NCI-H526 treated with DMSO at 0.1 percent for 48 hours (cell line): ENCODE measurements around the gene PYGM.

Experiments used
- DNase-seq: peaks from one replicate; lab custom pipeline; 2025; lab: John Stamatoyannopoulos, UW

The PYGM gene

GRCh38 chr11:64767344-64768299 is 7.8 kb upstream of the PYGM start:
- DNase-seq: peak; percentile 40

GRCh38 chr11:64766881-64767280 is 7.1 kb upstream of the PYGM start:
- DNase-seq: no peak

GRCh38 chr11:64765851-64766665 is 6.3 kb upstream of the PYGM start:
- DNase-seq: no peak

GRCh38 chr11:64765291-64765850 is 5.6 kb upstream of the PYGM start:
- DNase-seq: no peak

GRCh38 chr11:64764753-64765152 is 5.0 kb upstream of the PYGM start:
- DNase-seq: no peak

- DNase-seq: no peak
Measured at GRCh38 chr11:64764040-64764611, 4.4 kb upstream of the PYGM start.

GRCh38 chr11:64763526-64764039 is 3.8 kb upstream of the PYGM start:
- DNase-seq: no peak

GRCh38 chr11:64762674-64763525 is 3.1 kb upstream of the PYGM start:
- no peak for DNase-seq

- no peak for DNase-seq
Measured at GRCh38 chr11:64762277-64762673, 2.5 kb upstream of the PYGM start.

GRCh38 chr11:64760759-64761420 is 1.1 kb upstream of the PYGM start:
- no peak for DNase-seq

- DNase-seq: no peak
Measured at GRCh38 chr11:64759131-64759721, 548 bp downstream of the PYGM start.

GRCh38 chr11:64758330-64759079 is 1.3 kb downstream of the PYGM start:
- DNase-seq: no peak

- DNase-seq: no peak
Measured at GRCh38 chr11:64757549-64758329, 2.0 kb downstream of the PYGM start.

- DNase-seq: no peak
Measured at GRCh38 chr11:64755681-64756361, 4.0 kb downstream of the PYGM start.

- no peak for DNase-seq
Measured at GRCh38 chr11:64754919-64755662, 4.7 kb downstream of the PYGM start.

GRCh38 chr11:64754124-64754918 is 5.5 kb downstream of the PYGM start:
- DNase-seq: no peak
